Endothelial cell of umbilical vein (primary cell): ENCODE data around the gene RNF150. TPM values are rescaled to one million over a fixed set of nuclear protein-coding genes. Genes with fewer than 3 reads are reported as not detected.

ENCODE experiments used
- BruUV-seq: library from RNA; stranded (reverse); fragments of 400-500 nt; replicated peaks from 2 replicates; lab custom pipeline; 2021; lab: Mats Ljungman, UMichigan
- CTCF ChIA-PET: fragments of 300-600, 350-600 bp; sonication (Branson Sonifier 250); formaldehyde crosslinking; loops from one replicate; lab custom pipeline; 2021; ENCODE audit warnings: antibody characterized with exemption, inconsistent platforms; lab: Charles Lee
- POLR2A ChIA-PET: fragments of 300-600, 350-600 bp; sonication (Branson Sonifier 250); formaldehyde crosslinking; loops from one replicate; lab custom pipeline; 2021; ENCODE audit warnings: antibody characterized with exemption, inconsistent platforms; lab: Charles Lee
- DNase-seq: peaks from one replicate; pipeline ENCODE4 v3.0.0-alpha.2; 2011; ENCODE audit warnings: low read depth, low spot score
- FAIRE-seq: peaks from 2 replicates; lab custom pipeline; 2011; peaks lifted over from hg19 to GRCh38; lab: Jason Lieb, UNC
- H2AFZ ChIP-seq: 2 replicates; pipeline ENCODE4 v1.6.0; 2012; ENCODE audit warnings: low read depth, low read length, control low read depth, inconsistent platforms
- H3K27ac ChIP-seq: 2 replicates; pipeline ENCODE4 v1.5.1; 2011; ENCODE audit warnings: low read depth, mild to moderate bottlenecking, control low read depth, low read length, moderate library complexity; ENCODE audit not compliant: insufficient read depth
- H3K27me3 ChIP-seq, 2 experiments: 2 replicates each; pipeline versions ENCODE4 v1.6.0 to v1.6.1; 2011; ENCODE audit warnings: low read length in 2 of 2, mixed read lengths in 1 of 2; ENCODE audit not compliant: control insufficient read depth in 2 of 2, insufficient read depth in 2 of 2
- H3K36me3 ChIP-seq, 2 experiments: 2 replicates in 1 of 2; 3 replicates in 1 of 2; pipeline ENCODE4 v1.5.1; 2011; ENCODE audit warnings: low read length in 2 of 2, mild to moderate bottlenecking in 1 of 2, moderate library complexity in 1 of 2; ENCODE audit not compliant: control insufficient read depth in 2 of 2, insufficient read depth in 2 of 2; ENCODE audit errors: extremely low read depth in 1 of 2
- H3K4me1 ChIP-seq: 3 replicates; pipeline ENCODE4 v1.5.1; 2011; ENCODE audit warnings: mild to moderate bottlenecking, low read length; ENCODE audit not compliant: control insufficient read depth, insufficient read depth; ENCODE audit errors: extremely low read depth
- H3K4me2 ChIP-seq: 2 replicates; pipeline ENCODE4 v1.6.1; 2011; ENCODE audit warnings: low read length, control low read depth, mixed read lengths; ENCODE audit not compliant: insufficient read depth
- H3K4me3 ChIP-seq, 3 experiments: fragments of 200-600 bp in 1 of 3; sonication (generic), shearing (Covaris generic) in 1 of 3; replicated peaks in 1 of 3; 2 replicates each; pipeline ENCODE4 v1.5.1; 2011 to 2016; ENCODE audit warnings: control low read depth in 3 of 3, low read length in 3 of 3, mild to moderate bottlenecking in 2 of 3, inconsistent platforms in 1 of 3, low read depth in 1 of 3, moderate library complexity in 1 of 3; ENCODE audit not compliant: insufficient read depth in 1 of 3
- H3K79me2 ChIP-seq: 2 replicates; pipeline ENCODE4 v1.6.0; 2012; ENCODE audit warnings: low read length, inconsistent platforms; ENCODE audit not compliant: control insufficient read depth, insufficient read depth
- H3K9ac ChIP-seq: replicated peaks from 2 replicates; pipeline ENCODE3; 2011; ENCODE audit warnings: low read length, control low read depth; ENCODE audit not compliant: insufficient read depth; ENCODE audit errors: extremely low read depth
- H3K9me1 ChIP-seq: replicated peaks from 3 replicates; pipeline ENCODE4 v1.6.0; 2011; ENCODE audit warnings: mild to moderate bottlenecking, low read length; ENCODE audit not compliant: control insufficient read depth, insufficient read depth; ENCODE audit errors: extremely low read depth
- H3K9me3 ChIP-seq: replicated peaks from 2 replicates; pipeline ENCODE4 v1.5.1; 2012; ENCODE audit warnings: low read length, inconsistent platforms; ENCODE audit not compliant: control insufficient read depth, insufficient read depth
- H4K20me1 ChIP-seq: replicated peaks from 2 replicates; pipeline ENCODE3; 2011; ENCODE audit warnings: mild to moderate bottlenecking, low read length; ENCODE audit not compliant: control insufficient read depth, insufficient read depth; ENCODE audit errors: extremely low read depth
- CTCF ChIP-seq, 2 donors: IDR thresholded peaks; 1 replicate in 1 of 2; 2 replicates in 1 of 2; pipeline ENCODE4 v1.5.1; 2011; ENCODE audit warnings: low read length in 2 of 2, mild to moderate bottlenecking in 2 of 2, moderate library complexity in 2 of 2, control low read depth in 1 of 2, inconsistent platforms in 1 of 2, low read depth in 1 of 2; ENCODE audit not compliant: insufficient read depth in 1 of 2; ENCODE audit errors: extremely low read depth in 1 of 2
- EZH2 ChIP-seq: IDR thresholded peaks from 2 replicates; pipeline ENCODE4 v1.6.1; 2012; ENCODE audit warnings: borderline replicate concordance, low read depth, mild to moderate bottlenecking, moderate library complexity, low read length, inconsistent platforms; ENCODE audit not compliant: severe bottlenecking
- FOS ChIP-seq: IDR thresholded peaks from 2 replicates; pipeline ENCODE4 v1.6.1; 2011; ENCODE audit warnings: mild to moderate bottlenecking, low read length, moderate library complexity, borderline replicate concordance; ENCODE audit not compliant: insufficient read depth
- GATA2 ChIP-seq: IDR thresholded peaks from 2 replicates; pipeline ENCODE4 v1.7.0; 2011; ENCODE audit warnings: low read depth, mild to moderate bottlenecking, moderate library complexity, mixed read lengths, low read length; ENCODE audit not compliant: insufficient read length, insufficient read depth
- JUN ChIP-seq: IDR thresholded peaks from 2 replicates; pipeline ENCODE4 v1.6.1; 2011; ENCODE audit warnings: borderline replicate concordance, low read depth; ENCODE audit not compliant: insufficient read length, insufficient read depth
- MYC ChIP-seq: IDR thresholded peaks from one replicate; pipeline ENCODE4 v1.6.1; 2011; ENCODE audit warnings: mild to moderate bottlenecking, low read depth, low read length
- POLR2A ChIP-seq: IDR thresholded peaks from 2 replicates; pipeline ENCODE4 v1.6.1; 2012; ENCODE audit warnings: low read depth, mild to moderate bottlenecking, control low read depth, low read length
- POLR2AphosphoS5 ChIP-seq: IDR thresholded peaks from 2 replicates; pipeline ENCODE4 v1.6.1; 2012; ENCODE audit warnings: low read depth, mild to moderate bottlenecking, control low read depth, low read length, moderate library complexity; ENCODE audit not compliant: insufficient read depth
- dilution Hi-C: fragments of 300-500 bp; cut with MboI; formaldehyde crosslinking; loops from one replicate; pipeline ENCODE4 v1.15.0; 2019; ENCODE audit warnings: low sequenced_read_pairs; ENCODE audit not compliant: extremely low pct_ligation_motif_present
- intact Hi-C: fragments of 100-400 bp; cut with micrococcal nuclease; formaldehyde crosslinking; loops from one replicate; pipeline ENCODE4 v1.10.0; 2022
- polyA plus RNA-seq, 4 experiments: library from polyadenylated mRNA; depleted of rRNA in 3 of 4; stranded (reverse) in 3 of 4; unstranded in 1 of 4; fragments of >200 nt; gene quantifications; 2 replicates each; pipeline versions ENCODE4 v1.2.1 to v1.2.3, GENCODE V29; 2011 to 2012; ENCODE audit warnings: missing spikeins in 1 of 4
- total RNA-seq: library from RNA; stranded (reverse); gene quantifications from 2 replicates; pipeline ENCODE4 v1.2.3, GENCODE V29; 2021
- TF ChIP-seq, protein P1 (sequence below): IDR thresholded peaks from 2 replicates; pipeline ENCODE4 v1.6.1; 2011; ENCODE audit not compliant: insufficient read depth, insufficient read length

The RNF150 gene
- total and polyA plus RNA-seq, 2 donors (not counting 3 experiments of a cell fraction or from before 2014, with no cell fraction given): 0.33 to 0.35 TPM

- CTCF ChIA-PET: no interaction called here
- dilution Hi-C loops (no loop called here), intact Hi-C loops (no loop called here)
- H3K36me3 ChIP-seq: no peaks in the 10 kb centered on the region
- no peaks in the 10 kb centered on the region for H3K27me3 ChIP-seq
- no peak overlapping the region for H3K9ac ChIP-seq
- H3K4me2 ChIP-seq: no peak overlapping the region
- no peak overlapping the region for H3K27ac ChIP-seq
- POLR2A ChIA-PET: no interaction called here
- no peak overlapping the region for H2AFZ ChIP-seq
- no TSS peak for BruUV-seq
- no peaks in the 10 kb centered on the region for H3K79me2 ChIP-seq
- no peak overlapping the region for H3K4me3 ChIP-seq
- H3K4me1 ChIP-seq: no peaks in the 10 kb centered on the region
- H3K9me3 ChIP-seq: no peaks in the 10 kb centered on the region
- TF ChIP-seq FOS (no peak), POLR2A (no peak), JUN (no peak), CTCF (IDR thresholded peaks at IDR 0.05; ENCODE audit: extremely low read depth in 1 of 2, insufficient read depth in 1 of 2, low read depth in 1 of 2, low read length in 2 of 2) (no peak), GATA2 (no peak), POLR2AphosphoS5 (no peak), EZH2 (no peak), MYC (no peak)
- TF ChIP-seq, protein P1, sequence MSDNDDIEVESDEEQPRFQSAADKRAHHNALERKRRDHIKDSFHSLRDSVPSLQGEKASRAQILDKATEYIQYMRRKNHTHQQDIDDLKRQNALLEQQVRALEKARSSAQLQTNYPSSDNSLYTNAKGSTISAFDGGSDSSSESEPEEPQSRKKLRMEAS: no peak
- no peak for DNase-seq
- no peak for FAIRE-seq
- no peaks in the 10 kb centered on the region for H4K20me1 ChIP-seq
- H3K9me1 ChIP-seq: no peaks in the 10 kb centered on the region
Observed at GRCh38 chr4:141077611-141078225, 55.6 kb downstream of the RNF150 start.
